Right atrium auricular region (tissue), 2 donors: Measurements from ENCODE around the gene PRMT5. TPM values are rescaled to one million over a fixed set of nuclear protein-coding genes. Genes with fewer than 3 reads are reported as not detected.

ENCODE experiments used
- DNase-seq: peaks from one replicate; pipeline ENCODE4 v3.0.0-alpha.2; 2019; ENCODE audit warnings: low spot score
- H3K27ac ChIP-seq, 2 donors: fragments of 200-600 bp; sonication (generic); 1 replicate in 1 of 2; 2 replicates in 1 of 2; pipeline ENCODE4 v1.5.1; 2016 to 2019
- H3K27me3 ChIP-seq, 2 donors: fragments of 200-600 bp; sonication (generic); one replicate each; pipeline versions ENCODE4 v1.5.1 to v1.6.0; 2017 to 2019
- H3K36me3 ChIP-seq: fragments of 200-600 bp; sonication (generic); one replicate; pipeline ENCODE4 v1.5.1; 2016
- H3K4me1 ChIP-seq, 2 donors: fragments of 200-600 bp; sonication (generic); one replicate each; pipeline versions ENCODE4 v1.5.1 to v1.6.0; 2017 to 2019
- H3K4me3 ChIP-seq, 2 donors: fragments of 200-600 bp; sonication (generic); 1 replicate in 1 of 2; 2 replicates in 1 of 2; pipeline ENCODE4 v1.5.1; 2017 to 2019; ENCODE audit warnings: mild to moderate bottlenecking in 1 of 2, moderate library complexity in 1 of 2
- H3K9me3 ChIP-seq, 2 donors: fragments of 200-600 bp; sonication (generic); one replicate each; pipeline ENCODE4 v1.5.1; 2019
- CTCF ChIP-seq, 2 donors: fragments of 200-600 bp; sonication (generic); IDR thresholded peaks; one replicate each; pipeline ENCODE4 v1.5.1; 2019; ENCODE audit warnings: antibody characterized with exemption in 2 of 2
- total RNA-seq, 2 donors: library from RNA; depleted of rRNA; stranded (reverse); fragments of >200 nt; gene quantifications; one replicate each; pipeline ENCODE4 v1.1.0, GENCODE V29; 2016

PRMT5 gene
- total RNA-seq, 2 donors from 2014 or later = 23.3 to 55.1 TPM

GRCh38 chr14:22872833-22873520 is 56.2 kb downstream of the PRMT5 start:
- H3K36me3 ChIP-seq = peaks cover 50% of the 10 kb centered on the region

GRCh38 chr14:22872033-22872832 is 56.9 kb downstream of the PRMT5 start:
- H3K27ac ChIP-seq = peak overlapping the region; percentile 97 to 99
- H3K4me3 ChIP-seq = peak overlapping the region; percentile 83 to 86
- TF ChIP-seq CTCF (IDR thresholded peaks at IDR 0.05) = peak; percentile 96 to 97
- DNase-seq = peak; percentile 91
- peaks cover 0 to 30% of the 10 kb centered on the region in 2 donors for H3K4me1 ChIP-seq
- peaks cover 43% of the 10 kb centered on the region for H3K36me3 ChIP-seq
- H3K27me3 ChIP-seq = no peaks in the 10 kb centered on the region
- no peaks in the 10 kb centered on the region for H3K9me3 ChIP-seq

More at GRCh38 chr14:22872833-22873520, 56.2 kb downstream of the PRMT5 start:
- DNase-seq = no peak
- Histone ChIP-seq H3K4me3 (peak overlapping the region; percentile 83 to 86), H3K4me1 (peaks cover 0 to 30% of the 10 kb centered on the region in 2 donors), H3K27ac (peak overlapping the region; percentile 97 to 99), H3K27me3 (no peaks in the 10 kb centered on the region), H3K9me3 (no peaks in the 10 kb centered on the region)
- TF ChIP-seq CTCF (IDR thresholded peaks at IDR 0.05) = peak; percentile 10

GRCh38 chr14:22871224-22872032 is 57.7 kb downstream of the PRMT5 start, which contains the start of gene LRP10:
LRP10 (plus strand) TSS chr14:22871740; CDS start chr14:22872304, 564 bp downstream.
- peak within 1 kb of the TSS; percentile 83 to 86 for H3K4me3 ChIP-seq
- H3K4me1 ChIP-seq = peaks cover 0 to 29% of the 10 kb centered on the region in 2 donors
- H3K36me3 ChIP-seq = peaks cover 35% of the 10 kb centered on the region
- no peaks in the 10 kb centered on the region for H3K9me3 ChIP-seq
- H3K27me3 ChIP-seq = no peaks in the 10 kb centered on the region
- TF ChIP-seq CTCF (IDR thresholded peaks at IDR 0.05) = no peak
- peak; percentile 95 for DNase-seq
- peak within 1 kb of the TSS; percentile 97 to 99 for H3K27ac ChIP-seq

- H3K4me1 ChIP-seq = peaks cover 0 to 24% of the 10 kb centered on the region in 2 donors
- H3K9me3 ChIP-seq = no peaks in the 10 kb centered on the region
- no peak for DNase-seq
- peak overlapping the region; percentile 97 to 99 for H3K27ac ChIP-seq
- no peaks in the 10 kb centered on the region for H3K27me3 ChIP-seq
- peak overlapping the region; percentile 83 to 86 for H3K4me3 ChIP-seq
- peaks cover 28% of the 10 kb centered on the region for H3K36me3 ChIP-seq
- no peak for TF ChIP-seq CTCF (IDR thresholded peaks at IDR 0.05)
Observed at GRCh38 chr14:22870811-22871223, 58.4 kb downstream of the PRMT5 start.

Other genes with a start within 250 kb of the PRMT5 start
- 10 to 100 TPM; 93.0 to 96.1 TPM for gene OXA1L, start 162.7 kb downstream of the PRMT5 start, total RNA-seq
- gene SLC7A7, start 113.9 kb downstream of the PRMT5 start, total RNA-seq = 10 to 100 TPM in 1 of 2 donors, 1 to 10 TPM in 1; 9.9 to 28.5 TPM
- gene MRPL52, start 99.5 kb downstream of the PRMT5 start, total RNA-seq = 100 to 1,000 TPM in 1 of 2 donors, 10 to 100 TPM in 1; 59.4 to 168 TPM
- gene MMP14, start 92.8 kb downstream of the PRMT5 start, total RNA-seq = 10 to 100 TPM; 29.1 to 58.0 TPM
- gene LRP10, start 57.6 kb downstream of the PRMT5 start, total RNA-seq = 100 to 1,000 TPM in 1 of 2 donors, 10 to 100 TPM in 1; 54.2 to 144 TPM
- not detected for gene REM2, start 46.2 kb downstream of the PRMT5 start, total RNA-seq
- 100 to 1,000 TPM in 1 of 2 donors, 10 to 100 TPM in 1; 76.5 to 774 TPM for gene RBM23, start 10.2 kb downstream of the PRMT5 start, total RNA-seq
- gene HAUS4, start 27.7 kb upstream of the PRMT5 start, total RNA-seq = 10 to 100 TPM; 25.8 to 28.7 TPM
- 10 to 100 TPM in 1 of 2 donors, 1 to 10 TPM in 1; 5.8 to 24.6 TPM for gene AJUBA, start 53.2 kb upstream of the PRMT5 start, total RNA-seq
- 1 to 10 TPM; 5.0 to 6.8 TPM for gene C14orf93, start 80.8 kb upstream of the PRMT5 start, total RNA-seq
- 100 to 1,000 TPM; 105 to 122 TPM for gene PSMB5, start 105.5 kb upstream of the PRMT5 start, total RNA-seq
- not detected for gene PSMB11, start 112.8 kb upstream of the PRMT5 start, total RNA-seq
- gene CDH24, start 128.1 kb upstream of the PRMT5 start, total RNA-seq = 1 to 10 TPM; 1.3 to 1.4 TPM
- gene ACIN1, start 165.8 kb upstream of the PRMT5 start, total RNA-seq = 10 to 100 TPM; 53.9 to 55.3 TPM
- gene C14orf119, start 166.1 kb upstream of the PRMT5 start, total RNA-seq = 10 to 100 TPM; 13.5 to 23.7 TPM
- not detected for gene CIROP, start 175.6 kb upstream of the PRMT5 start, total RNA-seq
- gene CEBPE, start 189.9 kb upstream of the PRMT5 start, total RNA-seq = not detected